CD4-positive, CD25-positive, alpha-beta regulatory T cell (primary cell): ENCODE measurements around the gene NFATC3. TPM values are rescaled to one million over a fixed set of nuclear protein-coding genes. Genes with fewer than 3 reads are reported as not detected.
A peak's percentile ranks its signal among the peaks of the same experiment; 100 is the strongest.

Source experiments
- ATAC-seq, 2 donors: fragments of 150-1000 bp; cut with Tn5 transposase; one replicate each; pipeline ENCODE4 v1.10.0; 2021; ENCODE audit warnings: low read depth in 2 of 2, moderate number of reproducible peaks in 2 of 2, moderate library complexity in 1 of 2
- DNase-seq, 3 donors: peaks; one replicate each; pipeline versions ENCODE4 v3.0.0 to v3.0.0-alpha.2; 2012 to 2022; ENCODE audit warnings: mixed read lengths in 1 of 3
- H3K27ac ChIP-seq: one replicate; pipeline ENCODE4 v1.7.0; 2013; ENCODE audit warnings: mild to moderate bottlenecking, low read length; ENCODE audit not compliant: insufficient read depth, poor library complexity, severe bottlenecking
- H3K27me3 ChIP-seq: one replicate; pipeline ENCODE4 v1.7.0; 2013; ENCODE audit warnings: low read length; ENCODE audit not compliant: control insufficient read depth, insufficient read depth
- H3K36me3 ChIP-seq: one replicate; pipeline ENCODE4 v1.7.0; 2013; ENCODE audit warnings: mild to moderate bottlenecking, low read length, moderate library complexity; ENCODE audit not compliant: control insufficient read depth, insufficient read depth
- H3K4me1 ChIP-seq: 2 replicates; pipeline ENCODE4 v1.7.0; 2013; ENCODE audit warnings: mild to moderate bottlenecking, low read length; ENCODE audit not compliant: insufficient read depth, control insufficient read depth, poor library complexity, severe bottlenecking
- H3K4me3 ChIP-seq: one replicate; pipeline ENCODE4 v1.7.0; 2013; ENCODE audit warnings: low read depth, mild to moderate bottlenecking, low read length, moderate library complexity
- H3K9me3 ChIP-seq, 2 experiments: 1 replicate in 1 of 2; 2 replicates in 1 of 2; pipeline ENCODE4 v1.7.0; 2013; ENCODE audit warnings: low read length in 2 of 2, mild to moderate bottlenecking in 1 of 2, moderate library complexity in 1 of 2; ENCODE audit not compliant: control insufficient read depth in 2 of 2
- H3K27ac Mint-ChIP-seq, 3 donors: one replicate each; pipeline ENCODE4 v1.8.0; 2020 to 2022; ENCODE audit warnings: mild to moderate bottlenecking in 3 of 3, mixed read lengths in 3 of 3, moderate library complexity in 2 of 3
- H3K27me3 Mint-ChIP-seq: one replicate; pipeline ENCODE4 v1.8.0; 2022; ENCODE audit warnings: mild to moderate bottlenecking, mixed read lengths
- H3K36me3 Mint-ChIP-seq: one replicate; pipeline ENCODE4 v1.8.0; 2020; ENCODE audit warnings: mixed read lengths
- H3K4me1 Mint-ChIP-seq, 4 donors: one replicate each; pipeline ENCODE4 v1.8.0; 2020 to 2022; ENCODE audit warnings: mixed read lengths in 4 of 4, mild to moderate bottlenecking in 1 of 4
- H3K4me3 Mint-ChIP-seq, 4 donors: one replicate each; pipeline ENCODE4 v1.8.0; 2020 to 2022; ENCODE audit warnings: mild to moderate bottlenecking in 4 of 4, mixed read lengths in 4 of 4, moderate library complexity in 3 of 4
- H3K9me3 Mint-ChIP-seq, 7 donors: one replicate each; pipeline ENCODE4 v1.8.0; 2020 to 2022; ENCODE audit warnings: mixed read lengths in 7 of 7, mild to moderate bottlenecking in 3 of 7, moderate library complexity in 2 of 7
- polyA plus RNA-seq, 4 donors: library from polyadenylated mRNA; unstranded; fragments of 300-500 nt; fragmentation: Illumina TruSeq; gene quantifications; one replicate each; pipeline ENCODE4 v1.2.3, GENCODE V29; 2021
- total RNA-seq: library from RNA; stranded (reverse); gene quantifications from one replicate; pipeline ENCODE4 v1.2.3, GENCODE V29; 2022

Gene NFATC3
- total and polyA plus RNA-seq, 5 donors from 2014 or later: 52.0 to 115 (median 60.9) TPM

DNA sequence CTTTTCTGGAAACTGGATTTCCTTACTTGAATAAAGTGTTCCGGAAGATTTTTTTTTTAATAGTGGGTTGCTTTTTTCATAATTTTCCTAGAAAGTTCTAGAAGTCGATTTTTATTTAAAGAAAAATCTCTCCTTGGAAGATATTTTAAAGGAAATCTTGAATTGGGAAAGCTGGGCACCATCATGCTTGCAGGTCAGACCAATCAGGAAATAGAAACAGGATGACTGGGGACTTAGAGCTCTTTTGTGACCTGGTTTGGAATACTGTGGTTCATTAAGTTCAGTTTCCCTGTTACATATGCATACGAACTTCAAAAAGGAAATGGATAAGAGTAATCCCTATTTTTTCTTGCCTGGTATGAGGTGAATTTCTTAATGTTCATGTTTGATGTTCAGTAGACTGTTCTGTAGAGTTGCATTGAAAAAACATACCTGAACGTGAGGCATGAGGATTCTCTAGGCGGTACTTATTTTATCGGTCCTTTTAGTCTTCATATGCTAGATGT lies 1.2 kb downstream of the NFATC3 start:
- peak overlapping the region; percentile 90 to 97 (median 90) for H3K4me3 Mint-ChIP-seq

GRCh38 chr16:68086860-68087268 lies 1.7 kb downstream of the NFATC3 start:
- no peak for ATAC-seq
- H3K9me3 Mint-ChIP-seq: no peaks in the 10 kb centered on the region
- H3K27ac Mint-ChIP-seq: peak overlapping the region; percentile 85 to 98 (median 96)
- no peak for DNase-seq
- Histone ChIP-seq H3K4me3 (peak overlapping the region; percentile 92), H3K27ac (peak overlapping the region; percentile 78), H3K27me3 (no peaks in the 10 kb centered on the region), H3K4me1 (peaks cover 88% of the 10 kb centered on the region), H3K36me3 (no peaks in the 10 kb centered on the region), H3K9me3 (no peaks in the 10 kb centered on the region)
- H3K4me1 Mint-ChIP-seq: peaks cover 39 to 74% (median 62%) of the 10 kb centered on the region in 4 donors
- H3K4me3 Mint-ChIP-seq: peak overlapping the region; percentile 90 to 97 (median 90)
- H3K36me3 Mint-ChIP-seq: no peaks in the 10 kb centered on the region
- H3K27me3 Mint-ChIP-seq: no peaks in the 10 kb centered on the region

More for the DNA sequence above, 1.2 kb downstream of the NFATC3 start:
- Histone ChIP-seq H3K27ac (peak overlapping the region; percentile 78), H3K27me3 (no peaks in the 10 kb centered on the region), H3K4me1 (peaks cover 88% of the 10 kb centered on the region), H3K36me3 (no peaks in the 10 kb centered on the region), H3K9me3 (no peaks in the 10 kb centered on the region), H3K4me3 (peak overlapping the region; percentile 92)
- H3K9me3 Mint-ChIP-seq: no peaks in the 10 kb centered on the region
- ATAC-seq (no peak), DNase-seq (no peak)
- no peaks in the 10 kb centered on the region for H3K36me3 Mint-ChIP-seq
- H3K4me1 Mint-ChIP-seq: peaks cover 35 to 74% (median 62%) of the 10 kb centered on the region in 4 donors
- H3K27ac Mint-ChIP-seq: peak overlapping the region; percentile 85 to 98 (median 96)
- H3K27me3 Mint-ChIP-seq: no peaks in the 10 kb centered on the region

- H3K4me1 Mint-ChIP-seq: peaks cover 42 to 71% (median 58%) of the 10 kb centered on the region in 4 donors
- no peaks in the 10 kb centered on the region for H3K36me3 Mint-ChIP-seq
- Histone ChIP-seq H3K27ac (peak overlapping the region; percentile 78), H3K27me3 (no peaks in the 10 kb centered on the region), H3K4me3 (peak overlapping the region; percentile 92), H3K36me3 (no peaks in the 10 kb centered on the region), H3K4me1 (peaks cover 86% of the 10 kb centered on the region), H3K9me3 (no peaks in the 10 kb centered on the region)
- peak overlapping the region; percentile 90 to 92 (median 90) for H3K4me3 Mint-ChIP-seq
- ATAC-seq: no peak
- H3K27me3 Mint-ChIP-seq: no peaks in the 10 kb centered on the region
- DNase-seq: no peak
- no peaks in the 10 kb centered on the region for H3K9me3 Mint-ChIP-seq
- H3K27ac Mint-ChIP-seq: no peak overlapping the region
These were observed 2.5 kb downstream of the NFATC3 start for GRCh38 chr16:68087688-68088087.

DNA sequence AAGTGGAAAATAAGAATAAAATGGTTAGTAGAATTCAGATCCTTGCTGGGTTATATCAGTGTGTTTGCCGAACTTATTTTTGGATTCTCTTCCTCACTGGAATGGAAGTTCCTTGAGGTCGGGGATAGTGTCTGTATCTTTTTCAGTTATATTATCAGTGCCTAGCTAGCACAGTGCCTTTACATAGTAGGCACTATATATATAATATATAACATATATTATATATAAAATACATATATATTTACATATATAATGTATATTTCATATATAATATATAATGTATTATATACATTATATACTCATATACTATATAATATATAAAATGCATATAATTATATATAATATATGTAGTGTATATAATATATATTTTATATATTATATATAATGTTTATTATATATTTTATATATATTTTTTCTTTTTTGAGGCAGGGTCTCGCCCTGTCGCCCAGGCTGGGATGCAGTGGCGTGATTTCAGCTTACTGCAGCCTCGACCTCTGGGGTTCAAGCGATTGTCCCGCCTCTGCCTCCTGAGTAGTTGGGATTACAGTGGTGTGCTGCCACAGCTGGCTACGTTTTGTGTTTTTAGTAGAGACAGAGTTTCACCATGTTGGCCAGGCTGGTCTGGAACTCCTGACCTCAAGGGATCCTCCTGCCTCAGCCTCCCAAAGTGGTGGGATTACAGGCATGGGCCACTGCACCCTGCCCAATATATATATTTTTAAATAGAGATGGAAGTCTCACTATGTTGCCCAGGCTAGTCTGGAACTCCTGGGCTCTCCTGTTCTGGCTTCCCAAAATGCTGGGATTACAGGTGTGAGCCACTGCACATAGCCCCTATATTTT lies 3.2 kb downstream of the NFATC3 start:
- Mint-ChIP-seq H3K4me3 (peak overlapping the region; percentile 90 to 92 (median 90)), H3K36me3 (no peaks in the 10 kb centered on the region), H3K9me3 (no peaks in the 10 kb centered on the region), H3K27me3 (no peaks in the 10 kb centered on the region), H3K4me1 (peaks cover 47 to 71% (median 57%) of the 10 kb centered on the region in 4 donors), H3K27ac (peak overlapping the region in 1 of 3 donors; percentile 34)
- Histone ChIP-seq H3K36me3 (no peaks in the 10 kb centered on the region), H3K4me1 (peaks cover 85% of the 10 kb centered on the region), H3K27ac (peak overlapping the region; percentile 78), H3K9me3 (no peaks in the 10 kb centered on the region), H3K27me3 (no peaks in the 10 kb centered on the region), H3K4me3 (peak overlapping the region; percentile 92)
- no peak for ATAC-seq
- no peak for DNase-seq

GRCh38 chr16:68089067-68089466 lies 3.9 kb downstream of the NFATC3 start:
- H3K4me3 Mint-ChIP-seq: peak overlapping the region; percentile 76 to 81 (median 77)
- peaks cover 44 to 71% (median 57%) of the 10 kb centered on the region in 4 donors for H3K4me1 Mint-ChIP-seq
- H3K9me3 ChIP-seq: no peaks in the 10 kb centered on the region
- peaks cover 85% of the 10 kb centered on the region for H3K4me1 ChIP-seq
- no peaks in the 10 kb centered on the region for H3K36me3 ChIP-seq
- DNase-seq (no peak), ATAC-seq (no peak)
- peak overlapping the region; percentile 2 to 96 (median 34) for H3K27ac Mint-ChIP-seq
- H3K27ac ChIP-seq: no peak overlapping the region
- H3K27me3 Mint-ChIP-seq: no peaks in the 10 kb centered on the region
- H3K9me3 Mint-ChIP-seq: no peaks in the 10 kb centered on the region
- H3K27me3 ChIP-seq: no peaks in the 10 kb centered on the region
- H3K4me3 ChIP-seq: peak overlapping the region; percentile 77
- no peaks in the 10 kb centered on the region for H3K36me3 Mint-ChIP-seq

DNA sequence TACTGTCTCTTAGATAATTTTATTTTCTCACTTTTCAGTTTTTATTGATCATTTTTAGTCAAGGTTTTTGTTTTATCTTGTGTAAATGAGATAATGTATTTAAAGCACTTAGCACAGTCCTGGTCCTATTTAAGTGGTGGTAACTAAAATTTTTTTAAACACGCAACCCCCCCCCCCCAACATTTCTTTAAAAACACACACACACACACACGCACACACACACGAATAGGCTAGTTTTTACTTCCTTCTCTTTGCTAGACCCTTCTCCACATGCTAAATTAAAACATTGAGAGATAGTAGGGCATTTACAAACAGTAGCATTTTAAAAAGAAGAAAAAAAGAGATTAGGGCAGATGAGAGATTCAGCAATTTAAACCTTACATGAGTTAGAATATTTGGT lies 5.0 kb downstream of the NFATC3 start:
- Mint-ChIP-seq H3K36me3 (no peaks in the 10 kb centered on the region), H3K27me3 (no peaks in the 10 kb centered on the region), H3K27ac (peak overlapping the region; percentile 50 to 96 (median 77)), H3K4me1 (peaks cover 49 to 76% (median 64%) of the 10 kb centered on the region in 4 donors), H3K9me3 (no peaks in the 10 kb centered on the region), H3K4me3 (peak overlapping the region; percentile 53 to 85 (median 75))
- H3K9me3 ChIP-seq: no peaks in the 10 kb centered on the region
- ATAC-seq (no peak), DNase-seq (peak in 1 of 3 donors; percentile 39)
- no peaks in the 10 kb centered on the region for H3K27me3 ChIP-seq
- H3K4me3 ChIP-seq: peak overlapping the region; percentile 77
- peak overlapping the region; percentile 3 for H3K27ac ChIP-seq
- H3K36me3 ChIP-seq: no peaks in the 10 kb centered on the region
- H3K4me1 ChIP-seq: peaks cover 87% of the 10 kb centered on the region

- Histone ChIP-seq H3K4me3 (peak overlapping the region; percentile 56), H3K27ac (no peak overlapping the region), H3K9me3 (no peaks in the 10 kb centered on the region), H3K27me3 (no peaks in the 10 kb centered on the region), H3K4me1 (peaks cover 91% of the 10 kb centered on the region), H3K36me3 (no peaks in the 10 kb centered on the region)
- peak overlapping the region; percentile 50 to 77 (median 61) for H3K27ac Mint-ChIP-seq
- ATAC-seq (no peak), DNase-seq (no peak)
- H3K4me3 Mint-ChIP-seq: peak overlapping the region; percentile 53 to 85 (median 75)
- H3K4me1 Mint-ChIP-seq: peaks cover 49 to 78% (median 66%) of the 10 kb centered on the region in 4 donors
- no peaks in the 10 kb centered on the region for H3K9me3 Mint-ChIP-seq
- H3K36me3 Mint-ChIP-seq: no peaks in the 10 kb centered on the region
- H3K27me3 Mint-ChIP-seq: no peaks in the 10 kb centered on the region
These were observed 5.4 kb downstream of the NFATC3 start for GRCh38 chr16:68090533-68090932.
